GM12872 (cell line): ENCODE measurements around the gene ELFN1.

ENCODE experiments used
- CTCF ChIP-seq: IDR thresholded peaks from 3 replicates; pipeline ENCODE4 v1.5.1; 2011; ENCODE audit warnings: low read depth, mild to moderate bottlenecking, low read length, moderate library complexity; ENCODE audit not compliant: insufficient read depth

Gene ELFN1

GRCh38 chr7:1666317-1666822, 3.7 kb upstream of the ELFN1 start:
- no peak for TF ChIP-seq CTCF

- TF ChIP-seq CTCF = no peak
These were observed 3.1 kb upstream of the ELFN1 start for GRCh38 chr7:1666823-1667565.

GRCh38 chr7:1667566-1668395, 2.3 kb upstream of the ELFN1 start:
- no peak for TF ChIP-seq CTCF

GRCh38 chr7:1668396-1669063, 1.5 kb upstream of the ELFN1 start:
- TF ChIP-seq CTCF = no peak

GRCh38 chr7:1669064-1669951, 769 bp upstream of the ELFN1 start:
- TF ChIP-seq CTCF = no peak

- no peak for TF ChIP-seq CTCF
These were observed 967 bp downstream of the ELFN1 start for GRCh38 chr7:1670894-1671593.
